Stimulated activated CD4-positive, alpha-beta T cell treated with anti-CD3 and anti-CD28 coated beads, Interleukin-12 subunit alpha, Interleukin-12 subunit beta, amount 100 ng/mL, for 48 hours (primary cell): Measurements from ENCODE around the gene MKI67.
"Not testable (repeated sequence)": the region's sequence is repeated elsewhere in the genome, so short reads cannot be mapped to it uniquely, and the experiment has no call there.

Source experiments
- DNase-seq, 3 donors: peaks; one replicate each; pipeline ENCODE4 v3.0.0-alpha.2; 2020; ENCODE audit warnings: low read depth in 2 of 3, low spot score in 1 of 3

The MKI67 gene, protein sequence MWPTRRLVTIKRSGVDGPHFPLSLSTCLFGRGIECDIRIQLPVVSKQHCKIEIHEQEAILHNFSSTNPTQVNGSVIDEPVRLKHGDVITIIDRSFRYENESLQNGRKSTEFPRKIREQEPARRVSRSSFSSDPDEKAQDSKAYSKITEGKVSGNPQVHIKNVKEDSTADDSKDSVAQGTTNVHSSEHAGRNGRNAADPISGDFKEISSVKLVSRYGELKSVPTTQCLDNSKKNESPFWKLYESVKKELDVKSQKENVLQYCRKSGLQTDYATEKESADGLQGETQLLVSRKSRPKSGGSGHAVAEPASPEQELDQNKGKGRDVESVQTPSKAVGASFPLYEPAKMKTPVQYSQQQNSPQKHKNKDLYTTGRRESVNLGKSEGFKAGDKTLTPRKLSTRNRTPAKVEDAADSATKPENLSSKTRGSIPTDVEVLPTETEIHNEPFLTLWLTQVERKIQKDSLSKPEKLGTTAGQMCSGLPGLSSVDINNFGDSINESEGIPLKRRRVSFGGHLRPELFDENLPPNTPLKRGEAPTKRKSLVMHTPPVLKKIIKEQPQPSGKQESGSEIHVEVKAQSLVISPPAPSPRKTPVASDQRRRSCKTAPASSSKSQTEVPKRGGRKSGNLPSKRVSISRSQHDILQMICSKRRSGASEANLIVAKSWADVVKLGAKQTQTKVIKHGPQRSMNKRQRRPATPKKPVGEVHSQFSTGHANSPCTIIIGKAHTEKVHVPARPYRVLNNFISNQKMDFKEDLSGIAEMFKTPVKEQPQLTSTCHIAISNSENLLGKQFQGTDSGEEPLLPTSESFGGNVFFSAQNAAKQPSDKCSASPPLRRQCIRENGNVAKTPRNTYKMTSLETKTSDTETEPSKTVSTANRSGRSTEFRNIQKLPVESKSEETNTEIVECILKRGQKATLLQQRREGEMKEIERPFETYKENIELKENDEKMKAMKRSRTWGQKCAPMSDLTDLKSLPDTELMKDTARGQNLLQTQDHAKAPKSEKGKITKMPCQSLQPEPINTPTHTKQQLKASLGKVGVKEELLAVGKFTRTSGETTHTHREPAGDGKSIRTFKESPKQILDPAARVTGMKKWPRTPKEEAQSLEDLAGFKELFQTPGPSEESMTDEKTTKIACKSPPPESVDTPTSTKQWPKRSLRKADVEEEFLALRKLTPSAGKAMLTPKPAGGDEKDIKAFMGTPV (N-terminal part only)

DNA sequence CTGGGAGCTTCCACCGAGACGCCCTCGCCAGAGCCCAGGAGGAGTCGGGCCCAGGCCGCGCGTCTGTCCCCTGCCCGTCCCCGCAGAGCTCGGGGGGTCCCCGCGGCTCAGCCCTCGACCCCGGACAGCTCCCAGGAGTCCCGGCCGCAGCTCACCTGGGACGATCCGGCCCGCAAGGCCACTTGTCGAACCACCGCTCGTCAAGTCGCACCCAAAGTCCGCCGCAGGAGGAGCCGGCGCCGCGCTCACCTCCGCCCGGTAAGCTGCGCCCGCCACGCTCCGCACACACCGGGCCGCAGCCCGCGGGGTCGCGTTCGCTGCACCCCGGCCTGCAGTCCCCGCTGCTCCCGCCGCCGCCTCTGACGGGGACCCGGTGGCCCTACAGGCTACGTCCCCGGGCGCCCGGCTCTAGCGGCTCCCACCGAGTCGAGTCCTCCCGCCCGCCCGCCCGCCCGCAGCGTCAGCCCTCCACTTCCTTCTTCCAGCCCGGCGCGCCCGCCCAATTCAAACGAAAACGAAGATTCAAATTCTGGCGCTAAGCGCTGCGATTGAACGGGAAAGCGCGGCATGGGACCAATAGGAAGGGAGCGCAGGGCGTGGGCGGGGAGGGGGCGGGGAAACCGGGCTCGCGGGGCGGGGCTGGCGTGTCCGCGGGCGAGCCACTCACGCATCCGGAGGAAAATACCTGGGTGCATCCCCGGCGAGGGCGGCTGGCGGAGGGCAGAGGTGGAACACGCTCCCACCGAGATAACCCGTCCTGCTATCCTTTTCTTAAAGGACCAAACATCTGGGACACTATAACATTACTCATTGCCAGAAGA lies at the start of gene MKI67:
Gene MKI67, minus strand, starts transcription at position 480 of the 821 bp plus-strand sequence. CDS start 756 bp downstream, outside the sequence.
- DNase-seq = peak; percentile 84 to 87 (median 87)

DNA sequence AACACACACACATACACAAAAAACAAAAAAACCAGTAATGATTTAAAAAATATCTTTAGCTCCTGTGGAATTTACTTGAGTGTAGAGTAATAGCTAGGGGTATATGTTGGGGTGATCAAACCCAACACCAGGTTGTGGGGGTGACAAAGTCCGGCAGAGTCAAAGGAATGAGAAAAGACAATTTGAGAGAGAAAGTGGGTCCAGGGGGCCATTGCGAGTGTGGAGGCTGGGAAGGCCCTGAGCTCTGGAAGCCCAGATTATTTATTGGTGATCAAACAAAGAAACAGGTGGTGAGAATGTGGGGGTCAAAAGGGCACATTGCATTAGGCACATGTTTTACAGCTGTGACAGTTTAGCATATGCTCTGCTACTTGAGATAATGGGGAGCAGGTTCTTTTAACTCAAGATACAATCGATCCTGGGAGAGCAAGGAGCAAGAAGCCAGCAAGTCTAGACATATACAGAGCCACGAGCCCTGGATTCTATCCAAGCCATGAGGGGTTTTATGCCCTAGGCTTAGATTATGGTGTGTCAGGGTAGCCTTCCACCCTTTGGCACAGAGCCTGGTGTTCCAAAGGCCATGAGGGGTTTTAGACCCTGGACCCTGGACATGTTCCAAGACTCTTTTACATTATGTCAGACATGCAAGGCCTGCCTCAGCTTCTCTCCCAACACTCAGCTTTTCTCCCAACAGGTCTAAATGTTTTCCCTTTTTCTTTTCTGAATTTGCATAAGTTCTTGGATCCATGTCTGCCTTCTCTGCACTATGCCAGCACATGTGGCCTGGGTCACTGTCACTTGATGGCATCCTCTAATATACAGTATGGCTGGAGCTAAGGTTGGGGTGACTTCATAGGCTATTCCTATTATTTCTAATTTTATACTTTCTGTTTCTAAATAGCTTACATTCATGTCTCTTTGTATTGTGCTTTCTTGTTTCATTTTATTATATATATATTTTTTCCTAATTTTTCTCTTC lies 48.6 kb upstream of the MKI67 start:
- DNase-seq = no peak

DNA sequence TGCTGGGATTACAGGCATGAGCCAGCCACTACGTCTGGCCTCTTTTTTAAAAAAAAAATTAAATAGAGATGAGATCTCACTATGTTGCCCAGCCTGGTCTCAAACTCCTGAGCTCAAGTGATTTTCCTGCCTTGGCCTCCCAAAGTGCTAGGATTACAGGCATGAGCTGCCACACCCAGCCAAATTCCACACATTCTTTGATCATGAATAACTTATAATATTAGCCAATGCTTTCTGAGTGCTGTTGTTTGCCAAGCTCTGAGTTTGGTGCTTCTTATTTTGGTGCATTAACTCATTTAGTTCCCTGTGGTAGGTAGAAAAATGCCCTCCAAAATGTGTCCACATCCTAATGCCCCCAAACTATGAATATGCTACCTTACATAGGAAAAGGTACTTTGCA lies 47.2 kb upstream of the MKI67 start:
- DNase-seq = no peak

DNA sequence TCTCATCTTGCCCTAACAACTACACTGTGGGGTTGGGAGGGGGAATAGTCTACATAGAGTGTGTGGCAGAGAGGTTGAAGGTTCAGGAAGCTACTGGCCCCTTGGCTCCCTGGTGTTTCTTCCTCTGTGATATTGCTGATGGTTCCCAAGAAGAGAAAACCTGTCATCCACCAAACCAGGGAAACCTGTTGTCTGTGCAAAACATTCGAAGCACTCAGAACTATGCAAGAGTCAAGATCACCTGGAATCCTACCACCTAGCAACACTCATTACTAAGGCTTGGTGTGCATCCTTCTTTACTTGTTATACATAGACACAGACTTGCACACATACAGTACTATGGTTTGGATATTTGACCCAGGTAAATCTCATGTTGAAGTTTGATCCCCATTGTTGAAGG lies 46.5 kb upstream of the MKI67 start:
- DNase-seq = no peak

DNA sequence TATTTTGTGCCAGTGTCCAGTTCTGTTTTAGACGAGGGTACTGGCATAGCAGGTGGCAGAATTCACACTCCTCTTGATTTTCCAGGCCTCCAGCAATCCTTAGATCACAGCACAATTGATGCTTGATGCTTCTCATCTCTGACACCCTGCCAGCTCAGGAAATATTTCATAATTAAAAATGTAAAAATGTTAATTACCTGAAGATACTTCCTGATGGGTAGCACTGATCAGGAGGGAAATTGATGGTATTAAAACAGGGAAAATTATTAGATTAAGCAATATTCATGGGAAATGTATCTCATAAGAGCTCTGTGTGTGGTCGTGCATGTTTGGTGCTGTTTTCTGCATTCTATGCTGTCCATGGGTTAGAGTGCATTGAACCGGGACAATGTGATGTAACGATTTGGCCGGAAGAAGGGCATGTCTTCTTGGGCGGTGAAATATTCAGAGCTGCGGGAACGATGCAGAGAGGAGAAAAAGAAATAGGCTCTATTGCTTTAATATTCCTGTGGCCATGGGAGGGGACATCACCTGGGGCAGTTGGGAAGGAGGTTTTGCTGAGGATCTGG lies 43.7 kb upstream of the MKI67 start:
- no peak for DNase-seq

DNA sequence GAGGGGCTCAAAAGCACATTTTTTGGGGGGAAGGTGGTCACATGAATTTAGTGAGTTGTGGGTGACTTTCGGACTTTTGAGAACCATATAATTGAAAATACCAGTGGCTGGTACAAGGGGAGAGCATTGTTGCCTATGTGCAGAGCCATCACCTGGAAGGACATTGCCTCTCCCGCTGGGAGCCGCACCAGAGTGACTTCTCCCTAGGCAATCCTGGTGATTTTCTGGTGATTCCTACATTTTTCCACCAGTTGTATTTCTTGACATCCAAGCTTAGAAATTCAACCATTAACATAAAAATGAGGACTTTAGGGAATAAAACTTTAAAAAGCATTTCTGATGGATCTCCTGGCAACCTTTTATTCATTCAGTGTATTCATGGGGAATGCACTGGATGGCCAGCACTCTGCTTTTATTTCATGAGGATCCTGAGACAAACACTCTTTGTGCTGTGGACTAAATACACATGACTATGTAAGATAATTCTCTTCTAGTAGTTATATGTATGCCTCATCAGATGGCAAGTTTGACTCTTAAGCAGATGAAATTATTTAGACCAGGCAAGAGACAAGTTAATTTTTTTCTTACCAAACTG lies 41.8 kb upstream of the MKI67 start:
- no peak for DNase-seq

DNA sequence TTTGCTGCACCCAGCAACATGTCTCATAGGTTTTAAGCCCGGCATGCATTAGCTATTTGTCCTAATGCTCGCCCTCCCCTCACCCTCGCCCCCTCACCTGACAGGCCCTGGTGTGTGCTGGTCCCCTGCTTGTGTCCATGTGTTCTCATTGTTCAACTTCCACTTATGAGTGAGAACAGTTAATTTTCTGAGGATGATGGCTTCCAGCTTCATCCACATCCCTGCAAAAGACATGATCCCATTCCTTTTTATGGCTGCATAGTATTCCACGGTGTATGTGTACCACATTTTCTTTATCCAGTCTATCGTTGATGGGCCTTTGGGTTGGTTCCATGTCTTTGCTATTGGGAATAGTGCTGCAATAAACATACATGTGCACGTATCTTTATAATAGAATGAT lies 40.9 kb upstream of the MKI67 start:
- not testable (repeated sequence) for DNase-seq

DNA sequence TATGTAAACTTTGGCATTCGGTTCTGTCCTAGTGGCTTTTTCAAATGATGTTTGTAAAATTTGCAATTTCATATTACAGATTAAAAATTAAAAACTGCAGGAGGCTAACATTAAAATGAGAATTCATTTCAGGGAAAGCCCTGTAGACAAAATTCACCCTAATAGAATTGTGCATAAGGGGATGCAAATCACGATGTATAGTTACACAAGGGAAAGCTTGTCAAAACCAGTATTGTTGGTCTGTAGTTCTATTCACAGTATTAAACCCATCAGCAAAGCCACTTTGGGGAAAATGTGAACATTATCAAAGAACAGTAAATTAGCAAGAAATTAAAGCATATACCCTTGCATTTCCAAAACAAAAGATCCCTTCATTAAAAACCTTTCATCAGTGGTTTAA lies 39.9 kb upstream of the MKI67 start:
- DNase-seq = no peak

DNA sequence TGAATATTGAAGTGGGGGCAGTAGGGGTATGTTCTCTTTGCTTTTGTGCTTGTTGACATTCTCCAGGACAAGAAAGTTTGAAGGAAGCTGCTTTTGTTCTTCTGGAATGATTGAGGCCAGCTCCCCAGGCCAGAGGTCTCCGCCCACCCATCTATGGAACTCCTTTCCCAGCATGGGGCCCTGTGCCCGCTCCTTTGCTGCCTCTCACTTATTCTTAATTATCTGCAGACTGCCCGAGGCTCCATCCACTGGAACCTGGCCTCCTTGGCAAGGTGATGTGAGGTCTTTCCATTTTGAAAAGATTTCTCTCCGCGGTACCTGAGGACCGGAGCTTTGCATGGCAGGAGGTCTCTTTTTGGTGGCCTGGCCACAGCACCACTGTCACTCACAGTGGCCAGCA lies 39.3 kb upstream of the MKI67 start:
- DNase-seq = no peak

DNA sequence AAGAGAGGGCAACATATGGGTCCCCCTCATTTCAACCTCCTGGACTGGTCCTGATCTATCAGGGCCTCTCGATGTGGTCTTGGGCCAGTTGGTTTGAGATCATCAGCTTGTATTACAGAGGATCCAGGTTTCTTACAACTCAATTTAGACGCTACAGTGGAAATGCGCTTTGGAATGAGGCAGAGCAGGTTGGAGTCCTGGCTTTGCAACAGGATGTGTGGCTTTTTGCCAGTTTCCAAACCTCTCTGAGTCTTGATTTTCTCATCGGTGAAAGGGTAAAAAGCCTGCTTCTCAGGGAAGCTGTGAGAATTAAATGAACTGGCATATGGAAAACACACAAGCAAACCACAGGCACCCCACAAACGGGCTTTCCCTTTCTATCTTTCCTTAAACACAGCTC lies 37.5 kb upstream of the MKI67 start:
- DNase-seq = no peak

DNA sequence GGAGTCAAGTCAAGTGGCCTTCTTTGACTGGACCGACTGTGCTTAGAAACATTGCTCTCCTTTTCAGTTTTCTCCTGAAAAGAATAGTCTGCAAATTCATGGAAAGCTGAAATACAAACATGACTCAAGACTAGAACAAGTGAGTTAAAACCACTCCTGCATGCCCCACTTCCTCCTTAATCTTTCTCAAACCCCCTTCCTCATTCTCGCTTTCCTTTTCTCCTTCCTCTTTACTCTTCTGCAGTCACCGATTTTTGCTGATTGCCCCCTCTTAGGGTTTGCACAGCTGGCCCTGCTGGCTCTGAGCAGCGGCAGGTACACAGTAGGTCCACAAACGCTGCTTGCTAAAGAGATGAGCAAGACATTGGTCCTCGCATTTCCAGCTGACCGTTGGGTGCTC lies 34.8 kb upstream of the MKI67 start:
- no peak for DNase-seq

DNA sequence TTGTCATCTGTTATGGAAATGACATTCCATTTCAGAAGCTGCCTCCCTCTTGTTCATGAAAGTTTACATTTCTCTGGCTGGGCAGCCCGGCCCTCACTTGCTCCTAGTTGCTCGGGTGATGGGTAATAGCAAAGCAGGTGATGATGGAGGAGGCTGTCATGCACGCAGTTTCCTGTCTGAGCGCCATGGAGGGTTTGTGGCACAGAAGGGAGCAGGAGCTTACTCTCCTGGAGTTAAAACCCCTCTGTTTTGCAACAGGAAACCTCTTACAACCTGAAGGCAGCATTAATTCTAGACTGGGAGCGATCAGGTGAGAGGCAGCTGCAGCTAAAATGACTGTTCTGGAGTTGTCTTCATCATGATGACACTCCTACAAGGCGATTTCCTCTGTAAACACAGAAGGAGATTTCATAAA lies 34.1 kb upstream of the MKI67 start:
- DNase-seq = no peak

DNA sequence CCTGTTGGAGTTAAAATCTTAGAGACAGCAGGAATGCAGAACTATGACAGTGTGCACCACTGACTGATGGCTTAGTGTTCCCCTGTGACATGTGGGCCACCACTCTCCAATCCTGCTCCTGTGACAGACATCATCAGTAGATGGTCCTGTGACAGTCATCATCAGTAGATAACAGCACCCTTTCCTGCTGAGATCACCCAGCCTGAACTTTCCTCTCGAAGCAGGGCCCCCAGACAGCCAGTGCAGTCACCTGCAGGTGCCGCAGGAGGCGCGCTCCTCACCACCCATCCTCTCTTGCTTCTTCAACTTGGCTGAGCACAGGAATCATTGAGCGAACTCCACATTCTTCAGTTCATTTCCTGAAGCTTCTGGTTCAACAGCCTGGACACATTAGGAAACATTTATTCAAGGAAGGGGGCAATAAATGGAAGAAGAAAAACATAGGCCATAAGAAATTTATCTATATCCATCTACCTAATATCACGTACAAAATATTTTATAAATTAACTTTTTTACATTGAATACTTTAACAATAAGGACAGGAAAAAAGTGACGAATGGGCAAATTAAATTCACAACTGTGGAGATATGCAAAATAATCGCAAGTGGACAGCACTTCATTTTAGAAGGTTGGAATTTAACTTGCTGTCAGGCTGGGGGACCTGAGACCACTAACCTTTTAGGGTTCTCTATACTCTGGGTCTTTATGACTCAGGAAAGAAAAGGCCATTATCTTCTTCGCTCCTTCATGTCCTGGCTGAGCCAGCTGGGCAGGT lies 32.0 kb upstream of the MKI67 start:
- no peak for DNase-seq

DNA sequence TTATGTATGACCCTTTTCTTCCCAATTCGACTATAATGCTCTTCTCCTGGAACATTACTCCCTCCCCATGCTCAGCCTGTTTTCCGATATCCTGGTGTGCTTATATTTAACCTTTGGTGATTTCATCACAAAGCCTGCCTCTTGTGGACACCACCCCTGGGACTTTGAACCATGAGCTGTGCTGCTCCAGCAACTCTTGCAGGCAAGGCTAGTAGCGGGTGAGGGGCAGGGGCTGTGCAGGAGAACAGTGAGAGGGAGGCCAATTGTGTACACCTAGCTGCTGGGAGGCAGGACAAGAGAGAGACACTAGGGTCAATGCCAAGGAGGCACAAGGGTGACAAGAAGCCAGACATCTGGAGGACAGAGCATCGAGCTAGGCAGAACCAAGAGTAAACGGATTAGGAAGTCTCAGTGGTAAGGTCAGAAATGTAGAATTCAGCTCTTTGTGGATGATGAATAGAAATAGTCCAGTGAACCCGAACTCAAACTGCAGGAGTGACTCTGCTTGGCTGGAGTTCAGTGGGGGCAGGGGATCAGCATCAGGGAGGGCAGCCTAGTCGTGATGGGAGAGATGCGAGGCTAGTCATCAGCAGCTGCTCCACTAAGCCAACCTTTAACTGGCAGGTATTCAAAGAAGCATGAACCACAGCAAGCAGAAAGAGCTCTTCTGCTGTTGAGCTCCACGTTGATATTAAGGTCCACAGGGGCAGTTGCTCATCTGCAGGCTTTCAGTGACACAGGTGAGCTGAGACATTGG lies 31.0 kb upstream of the MKI67 start:
- no peak for DNase-seq

DNA sequence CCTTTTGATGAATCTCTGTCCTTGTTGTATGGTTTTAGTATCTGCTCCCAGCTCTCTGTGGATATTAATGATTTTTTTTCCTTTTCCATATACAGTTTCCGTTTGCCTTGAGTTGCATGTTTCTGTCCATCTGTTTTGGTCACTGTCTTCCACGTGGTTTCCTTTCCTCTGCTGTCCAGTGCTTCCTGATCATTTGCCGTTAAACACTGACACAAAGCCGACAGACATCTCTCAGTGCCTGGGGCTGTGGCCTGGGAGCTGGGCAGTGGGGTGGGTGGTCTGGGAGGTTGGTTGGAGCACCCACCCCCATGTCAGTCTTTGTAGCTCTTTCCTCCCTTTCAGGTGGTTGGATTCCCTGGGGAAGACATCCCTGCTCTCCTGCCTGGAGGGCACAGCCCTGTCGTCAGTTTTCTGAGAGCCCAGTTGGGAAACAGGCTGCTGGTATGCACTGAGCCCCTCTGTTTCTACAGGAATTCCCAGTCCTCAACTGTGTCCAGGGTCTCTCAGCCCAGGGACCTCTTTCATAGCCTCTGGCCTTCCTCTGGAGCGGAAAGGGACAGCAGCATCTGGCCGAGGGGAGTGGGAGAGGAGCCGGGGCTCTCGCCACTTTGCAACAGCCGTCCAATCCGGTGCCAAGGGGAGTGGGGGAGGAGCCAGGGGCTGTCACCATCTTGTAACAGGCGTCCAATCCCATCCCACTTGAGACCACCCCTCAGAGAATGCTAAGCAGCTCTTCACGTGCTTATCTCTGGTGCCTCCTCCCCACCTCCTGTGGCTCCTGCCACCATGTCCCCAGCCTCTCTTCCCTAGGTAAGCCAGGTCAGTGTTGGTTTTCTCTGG lies 26.7 kb upstream of the MKI67 start:
- DNase-seq = no peak

DNA sequence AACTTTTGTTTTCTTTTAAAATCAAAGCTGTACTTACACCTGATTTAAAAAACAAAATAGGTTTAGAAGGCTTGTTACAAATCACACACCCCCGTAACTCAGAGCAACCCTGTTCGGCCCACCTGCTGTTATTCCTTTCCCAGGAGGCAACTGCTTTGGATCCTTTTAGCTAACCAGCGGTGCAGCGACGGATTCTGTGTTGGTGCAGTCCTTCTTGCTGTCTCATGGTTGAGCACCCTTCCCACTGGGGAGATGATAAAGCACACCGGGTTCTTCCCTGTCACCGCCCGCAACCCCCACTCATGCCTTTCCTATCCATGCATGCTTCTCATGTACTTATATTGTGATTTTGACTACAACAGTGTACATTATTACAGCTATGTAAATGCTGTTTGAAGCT lies 24.8 kb upstream of the MKI67 start:
- DNase-seq = no peak
